Astrocyte (in vitro differentiated cells and primary cell): ENCODE measurements around the gene PCSK5. TPM values are rescaled to one million over a fixed set of nuclear protein-coding genes. Genes with fewer than 3 reads are reported as not detected.

Source experiments
- DNase-seq: peaks from one replicate; pipeline ENCODE4 v3.0.0-alpha.2; 2010; ENCODE audit warnings: low read depth
- FAIRE-seq: peaks from 2 replicates; lab custom pipeline; 2011; peaks lifted over from hg19 to GRCh38; lab: Jason Lieb, UNC
- H2AFZ ChIP-seq: 2 replicates; pipeline ENCODE4 v1.6.0; 2012; ENCODE audit warnings: low read depth, low read length, inconsistent platforms
- H3K27ac ChIP-seq: 2 replicates; pipeline ENCODE4 v1.5.1; 2011; ENCODE audit warnings: low read depth, low read length, inconsistent platforms
- H3K27me3 ChIP-seq: 2 replicates; pipeline ENCODE4 v1.6.0; 2011; ENCODE audit warnings: low read length, inconsistent platforms; ENCODE audit not compliant: insufficient read depth
- H3K36me3 ChIP-seq: 2 replicates; pipeline ENCODE4 v1.5.1; 2011; ENCODE audit warnings: low read length, inconsistent platforms; ENCODE audit not compliant: insufficient read depth
- H3K4me1 ChIP-seq: 2 replicates; pipeline ENCODE4 v1.5.1; 2011; ENCODE audit warnings: low read length, inconsistent platforms; ENCODE audit not compliant: insufficient read depth
- H3K4me2 ChIP-seq: 2 replicates; pipeline ENCODE4 v1.6.0; 2012; ENCODE audit warnings: low read length, inconsistent platforms
- H3K4me3 ChIP-seq: 2 replicates; pipeline ENCODE4 v1.5.1; 2011; ENCODE audit warnings: low read depth, mild to moderate bottlenecking, low read length, inconsistent platforms; ENCODE audit not compliant: insufficient read depth
- H3K79me2 ChIP-seq: 2 replicates; pipeline ENCODE4 v1.6.0; 2012; ENCODE audit warnings: mild to moderate bottlenecking, low read length, inconsistent platforms; ENCODE audit not compliant: insufficient read depth
- H3K9ac ChIP-seq: 2 replicates; pipeline ENCODE4 v1.6.0; 2012; ENCODE audit warnings: mild to moderate bottlenecking, low read length, inconsistent platforms
- H3K9me3 ChIP-seq: 2 replicates; pipeline ENCODE4 v1.5.1; 2012; ENCODE audit warnings: low read depth, mild to moderate bottlenecking, low read length, inconsistent platforms; ENCODE audit not compliant: insufficient read depth
- H4K20me1 ChIP-seq: 2 replicates; pipeline ENCODE4 v1.6.0; 2012; ENCODE audit warnings: low read length, inconsistent platforms; ENCODE audit not compliant: insufficient read depth
- H3K27ac Mint-ChIP-seq: one replicate; pipeline ENCODE4 v1.8.0; 2021; ENCODE audit warnings: mild to moderate bottlenecking, mixed read lengths; ENCODE audit not compliant: unreplicated experiment
- H3K27me3 Mint-ChIP-seq: one replicate; pipeline ENCODE4 v1.8.0; 2021; ENCODE audit warnings: low read depth, mixed read lengths; ENCODE audit not compliant: unreplicated experiment
- H3K36me3 Mint-ChIP-seq: one replicate; pipeline ENCODE4 v1.8.0; 2021; ENCODE audit warnings: low read depth, mixed read lengths; ENCODE audit not compliant: unreplicated experiment
- H3K4me1 Mint-ChIP-seq: one replicate; pipeline ENCODE4 v1.8.0; 2021; ENCODE audit warnings: low read depth, mixed read lengths; ENCODE audit not compliant: unreplicated experiment
- H3K4me3 Mint-ChIP-seq: one replicate; pipeline ENCODE4 v1.8.0; 2021; ENCODE audit warnings: mild to moderate bottlenecking, moderate library complexity, mixed read lengths; ENCODE audit not compliant: unreplicated experiment
- H3K9me3 Mint-ChIP-seq: one replicate; pipeline ENCODE4 v1.8.0; 2021; ENCODE audit warnings: mild to moderate bottlenecking, mixed read lengths; ENCODE audit not compliant: unreplicated experiment
- EZH2 ChIP-seq: IDR thresholded peaks from 2 replicates; pipeline ENCODE4 v1.6.1; 2012; ENCODE audit warnings: mild to moderate bottlenecking, low read length, inconsistent platforms; ENCODE audit not compliant: insufficient read depth
- total RNA-seq: library from RNA; stranded (reverse); gene quantifications from 2 replicates; pipeline ENCODE4 v1.2.1, GENCODE V29; 2021
- TF ChIP-seq, protein P1 (sequence below): IDR thresholded peaks from 2 replicates; pipeline ENCODE4 v1.5.1; 2011; ENCODE audit warnings: low read depth, mild to moderate bottlenecking, inconsistent platforms, low read length, moderate library complexity; ENCODE audit not compliant: insufficient read depth

The PCSK5 gene
- total RNA-seq, 1 donor from 2014 or later, result 13.1 TPM

DNA sequence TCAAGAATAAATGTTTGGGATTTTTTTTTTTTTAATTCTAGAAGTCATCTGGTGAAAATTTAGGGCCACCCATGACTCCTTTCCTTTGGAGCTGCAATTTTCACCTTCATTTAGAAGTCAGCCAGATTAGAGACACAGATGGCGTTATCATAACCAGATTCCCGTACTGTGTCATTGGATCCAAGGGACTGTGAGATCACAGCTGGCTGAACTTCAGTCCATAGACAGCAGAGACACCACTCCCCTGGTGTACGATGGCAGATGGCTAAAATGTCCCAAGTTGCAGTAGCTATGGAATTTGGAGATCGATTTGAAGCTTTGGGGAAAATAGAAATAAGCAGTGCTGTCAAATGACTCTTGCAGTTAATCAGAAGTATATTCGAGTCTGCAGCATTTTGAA lies 287.5 kb downstream of the PCSK5 start:
- H3K79me2 ChIP-seq, result no peaks in the 10 kb centered on the region
- peaks cover 2% of the 10 kb centered on the region for H3K9me3 Mint-ChIP-seq

DNA sequence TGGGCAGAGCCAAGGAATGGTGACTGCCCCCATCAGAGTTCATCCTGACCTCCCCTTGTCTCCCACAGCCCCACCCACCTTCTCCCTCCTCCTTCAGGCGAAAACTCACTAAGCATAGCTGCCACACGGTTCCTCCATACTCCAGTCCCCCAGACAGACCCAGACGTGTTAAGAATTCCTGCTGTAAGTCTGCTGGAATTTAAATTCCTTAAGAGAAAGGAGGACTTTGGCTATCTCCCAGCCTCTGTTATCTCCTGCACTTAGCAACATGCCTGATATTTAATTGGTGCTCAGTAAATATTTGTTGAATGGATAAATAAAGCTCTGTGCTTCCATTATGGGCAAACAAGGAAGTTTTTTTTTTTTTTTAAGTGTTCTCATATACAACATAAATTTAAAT lies 290.1 kb downstream of the PCSK5 start:
- Mint-ChIP-seq H3K27ac (peak overlapping the region; percentile 91), H3K4me3 (no peak overlapping the region), H3K4me1 (peaks cover 18% of the 10 kb centered on the region), H3K27me3 (no peaks in the 10 kb centered on the region), H3K9me3 (no peaks in the 10 kb centered on the region), H3K36me3 (no peaks in the 10 kb centered on the region)
- Histone ChIP-seq H3K4me3 (no peak overlapping the region), H3K27ac (peak overlapping the region; percentile 89), H3K79me2 (no peaks in the 10 kb centered on the region), H3K4me1 (peaks cover 19% of the 10 kb centered on the region), H3K4me2 (peak overlapping the region; percentile 79), H4K20me1 (no peaks in the 10 kb centered on the region), H3K9ac (peak overlapping the region; percentile 66), H3K36me3 (no peaks in the 10 kb centered on the region), H3K9me3 (no peaks in the 10 kb centered on the region), H3K27me3 (no peaks in the 10 kb centered on the region), H2AFZ (no peak overlapping the region)
- FAIRE-seq (peak; percentile 13), DNase-seq (peak; percentile 90)
- TF ChIP-seq EZH2, result no peak
- TF ChIP-seq, protein P1, sequence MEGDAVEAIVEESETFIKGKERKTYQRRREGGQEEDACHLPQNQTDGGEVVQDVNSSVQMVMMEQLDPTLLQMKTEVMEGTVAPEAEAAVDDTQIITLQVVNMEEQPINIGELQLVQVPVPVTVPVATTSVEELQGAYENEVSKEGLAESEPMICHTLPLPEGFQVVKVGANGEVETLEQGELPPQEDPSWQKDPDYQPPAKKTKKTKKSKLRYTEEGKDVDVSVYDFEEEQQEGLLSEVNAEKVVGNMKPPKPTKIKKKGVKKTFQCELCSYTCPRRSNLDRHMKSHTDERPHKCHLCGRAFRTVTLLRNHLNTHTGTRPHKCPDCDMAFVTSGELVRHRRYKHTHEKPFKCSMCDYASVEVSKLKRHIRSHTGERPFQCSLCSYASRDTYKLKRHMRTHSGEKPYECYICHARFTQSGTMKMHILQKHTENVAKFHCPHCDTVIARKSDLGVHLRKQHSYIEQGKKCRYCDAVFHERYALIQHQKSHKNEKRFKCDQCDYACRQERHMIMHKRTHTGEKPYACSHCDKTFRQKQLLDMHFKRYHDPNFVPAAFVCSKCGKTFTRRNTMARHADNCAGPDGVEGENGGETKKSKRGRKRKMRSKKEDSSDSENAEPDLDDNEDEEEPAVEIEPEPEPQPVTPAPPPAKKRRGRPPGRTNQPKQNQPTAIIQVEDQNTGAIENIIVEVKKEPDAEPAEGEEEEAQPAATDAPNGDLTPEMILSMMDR, result no peak

More for the DNA sequence above, 287.5 kb downstream of the PCSK5 start:
- Histone ChIP-seq H3K9ac (no peak overlapping the region), H3K4me3 (no peak overlapping the region), H3K36me3 (no peaks in the 10 kb centered on the region), H3K4me1 (peaks cover 19% of the 10 kb centered on the region), H3K27me3 (no peaks in the 10 kb centered on the region), H3K27ac (no peak overlapping the region), H4K20me1 (no peaks in the 10 kb centered on the region), H3K4me2 (no peak overlapping the region), H3K9me3 (no peaks in the 10 kb centered on the region), H2AFZ (no peak overlapping the region)
- no peak for TF ChIP-seq EZH2
- TF ChIP-seq, protein P1, result no peak
- Mint-ChIP-seq H3K27me3 (no peaks in the 10 kb centered on the region), H3K4me1 (peaks cover 18% of the 10 kb centered on the region), H3K4me3 (no peak overlapping the region), H3K27ac (no peak overlapping the region), H3K36me3 (no peaks in the 10 kb centered on the region)
- DNase-seq (no peak), FAIRE-seq (no peak)

DNA sequence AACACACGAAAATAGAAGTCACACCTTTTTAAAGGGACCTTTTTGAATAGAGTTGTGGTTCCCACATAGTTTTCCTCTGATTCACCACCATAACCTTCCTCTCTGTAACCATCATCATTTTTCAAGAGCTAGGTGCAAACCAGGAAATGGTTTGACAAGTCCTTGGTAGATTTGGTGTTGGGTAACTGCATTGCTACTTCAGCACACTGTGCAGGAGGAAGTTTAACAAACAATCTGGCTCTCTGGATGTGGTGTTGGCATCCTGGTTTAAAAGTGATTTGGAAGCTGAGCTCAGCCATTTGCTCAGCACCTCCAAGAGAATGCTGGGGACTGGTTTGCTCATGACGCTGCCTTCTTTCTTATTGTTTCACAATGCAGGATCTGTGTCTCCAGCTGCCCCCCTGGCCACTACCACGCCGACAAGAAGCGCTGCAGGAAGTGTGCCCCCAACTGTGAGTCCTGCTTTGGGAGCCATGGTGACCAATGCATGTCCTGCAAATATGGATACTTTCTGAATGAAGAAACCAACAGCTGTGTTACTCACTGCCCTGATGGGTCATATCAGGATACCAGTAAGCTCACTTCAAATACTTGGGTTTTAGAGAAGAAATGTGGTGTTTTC lies 290.7 kb downstream of the PCSK5 start:
- H3K36me3 Mint-ChIP-seq, result no peaks in the 10 kb centered on the region
- TF ChIP-seq, protein P1, result no peak
- TF ChIP-seq EZH2, result no peak
- DNase-seq (peak; percentile 93), FAIRE-seq (peak; percentile 67)
- Histone ChIP-seq H3K27me3 (no peaks in the 10 kb centered on the region), H3K4me3 (peak overlapping the region; percentile 30), H3K9ac (peak overlapping the region; percentile 66), H3K9me3 (no peaks in the 10 kb centered on the region), H2AFZ (peak overlapping the region; percentile 39), H3K36me3 (no peaks in the 10 kb centered on the region), H3K4me2 (peak overlapping the region; percentile 79), H3K4me1 (peaks cover 19% of the 10 kb centered on the region), H3K79me2 (no peaks in the 10 kb centered on the region), H3K27ac (peak overlapping the region; percentile 89), H4K20me1 (no peaks in the 10 kb centered on the region)
- H3K27ac Mint-ChIP-seq, result peak overlapping the region; percentile 91
- no peaks in the 10 kb centered on the region for H3K27me3 Mint-ChIP-seq
- H3K9me3 Mint-ChIP-seq, result no peaks in the 10 kb centered on the region
- peaks cover 18% of the 10 kb centered on the region for H3K4me1 Mint-ChIP-seq
- no peak overlapping the region for H3K4me3 Mint-ChIP-seq
